GM21381 (cell line): ENCODE results near the gene NOP16.

Experiments used
- ATAC-seq: cut with Tn5 transposase; IDR thresholded peaks from one replicate; pipeline ENCODE4 v1.9.1; 2021; ENCODE audit warnings: mild to moderate bottlenecking, moderate library complexity; ENCODE audit not compliant: unreplicated experiment

Gene NOP16

DNA sequence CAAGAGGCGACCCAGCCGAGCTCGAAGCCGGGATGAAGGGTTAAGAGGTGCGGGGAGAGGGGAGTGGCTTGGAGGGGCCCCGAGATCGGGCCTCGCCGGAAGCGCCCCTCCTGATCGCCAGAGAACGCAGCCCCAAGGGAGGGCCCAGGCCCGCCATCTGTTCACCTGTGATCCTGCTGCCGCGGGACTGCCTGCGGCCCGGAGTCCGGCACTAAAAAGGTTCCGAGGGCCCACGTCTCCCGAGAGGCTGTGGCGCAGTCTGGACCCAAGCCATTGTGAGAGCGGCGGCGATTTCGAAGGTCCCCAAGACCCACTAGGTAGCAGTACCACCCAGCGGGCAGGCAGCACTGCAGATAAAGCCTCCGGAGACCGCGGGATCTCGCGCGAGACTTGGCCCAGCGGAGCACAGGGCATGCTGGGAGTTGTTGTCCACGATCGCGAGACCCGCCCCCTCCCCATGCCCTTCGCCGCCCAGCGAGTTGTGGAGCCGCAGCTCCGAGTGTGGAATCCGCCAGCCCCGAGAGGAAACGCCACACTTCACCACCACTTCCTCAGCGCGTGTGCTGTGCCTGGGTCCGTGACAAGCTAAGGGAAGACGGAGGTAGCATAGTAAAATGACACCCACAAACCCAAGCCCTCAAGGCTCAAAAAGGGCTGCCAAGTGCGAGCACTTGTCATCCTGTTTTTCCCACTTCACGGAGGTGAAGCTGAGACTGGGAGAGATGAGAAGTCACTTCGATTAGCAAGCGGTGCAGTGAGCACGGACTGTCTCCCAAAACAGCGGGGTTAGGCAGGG is 26.8 kb downstream of the NOP16 start, which contains the start of gene KIAA1191:
Gene KIAA1191, minus strand, starts transcription at position 328 of the 796 bp plus-strand sequence. CDS start 2,256 bp downstream, outside the sequence.
- ATAC-seq, result peak; percentile 89

DNA sequence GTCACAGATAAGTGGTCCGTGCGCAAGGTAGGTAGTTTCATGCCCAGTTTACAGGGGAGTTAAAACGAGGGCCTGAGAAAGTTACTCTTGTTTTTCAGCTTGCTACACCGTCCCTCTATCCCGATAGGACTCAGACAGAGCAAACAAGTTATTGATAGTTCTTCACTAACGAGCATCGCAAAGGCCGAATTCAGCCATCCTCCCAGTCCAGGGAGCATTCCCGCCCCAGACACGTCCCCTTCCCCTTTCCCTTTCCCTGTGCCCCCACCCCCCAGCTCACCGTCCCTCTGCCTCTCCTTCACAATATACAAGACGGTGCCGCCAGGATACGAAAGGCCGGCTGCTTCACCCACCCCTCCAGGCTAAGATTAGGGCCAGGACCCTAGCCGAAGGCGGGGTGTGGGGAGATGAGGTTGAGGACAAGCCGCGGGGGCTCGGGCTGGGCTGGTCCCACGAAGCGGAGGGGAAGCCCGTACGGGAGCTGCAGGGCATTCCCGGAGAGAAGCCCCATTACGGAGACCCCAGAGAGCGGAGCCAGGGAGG is 27.4 kb downstream of the NOP16 start:
- ATAC-seq, result peak; percentile 10

DNA sequence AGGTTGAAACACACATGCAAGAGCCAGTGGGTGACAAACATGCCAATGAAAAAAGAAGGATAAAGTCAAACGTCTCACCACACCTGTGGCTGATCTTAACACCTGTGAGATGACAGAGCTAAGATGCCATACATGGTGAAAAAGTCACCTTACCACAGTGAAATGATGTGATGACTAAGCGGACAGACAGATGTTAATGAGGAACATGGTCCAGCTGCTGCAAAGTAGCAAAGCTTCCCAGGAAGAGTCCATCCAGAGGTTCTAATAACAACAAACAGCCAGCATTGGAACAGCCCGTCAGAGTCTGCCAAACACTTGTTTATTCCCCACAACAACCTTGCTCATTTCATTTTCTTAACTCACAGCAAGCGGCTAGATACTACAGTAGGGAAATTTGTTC is 28.7 kb downstream of the NOP16 start:
- ATAC-seq, result no peak

DNA sequence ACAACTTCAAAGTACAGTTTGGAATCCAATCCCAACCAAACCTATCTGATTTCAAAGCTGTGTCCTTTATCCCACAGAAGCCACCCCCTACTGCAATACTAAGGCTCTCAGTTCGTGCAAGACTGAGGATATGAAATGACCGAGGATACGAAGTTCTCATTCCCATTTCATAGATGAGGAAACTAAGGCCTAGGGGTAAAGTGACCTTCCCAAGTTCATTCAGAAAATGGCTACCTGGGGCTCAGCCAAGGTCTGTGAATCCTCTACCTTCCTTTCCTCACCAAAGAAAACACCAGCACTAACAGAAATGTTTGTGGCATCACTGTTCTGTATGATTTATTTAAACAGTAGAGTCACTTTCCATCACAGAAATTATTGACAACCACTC is 32.2 kb downstream of the NOP16 start:
- no peak for ATAC-seq

DNA sequence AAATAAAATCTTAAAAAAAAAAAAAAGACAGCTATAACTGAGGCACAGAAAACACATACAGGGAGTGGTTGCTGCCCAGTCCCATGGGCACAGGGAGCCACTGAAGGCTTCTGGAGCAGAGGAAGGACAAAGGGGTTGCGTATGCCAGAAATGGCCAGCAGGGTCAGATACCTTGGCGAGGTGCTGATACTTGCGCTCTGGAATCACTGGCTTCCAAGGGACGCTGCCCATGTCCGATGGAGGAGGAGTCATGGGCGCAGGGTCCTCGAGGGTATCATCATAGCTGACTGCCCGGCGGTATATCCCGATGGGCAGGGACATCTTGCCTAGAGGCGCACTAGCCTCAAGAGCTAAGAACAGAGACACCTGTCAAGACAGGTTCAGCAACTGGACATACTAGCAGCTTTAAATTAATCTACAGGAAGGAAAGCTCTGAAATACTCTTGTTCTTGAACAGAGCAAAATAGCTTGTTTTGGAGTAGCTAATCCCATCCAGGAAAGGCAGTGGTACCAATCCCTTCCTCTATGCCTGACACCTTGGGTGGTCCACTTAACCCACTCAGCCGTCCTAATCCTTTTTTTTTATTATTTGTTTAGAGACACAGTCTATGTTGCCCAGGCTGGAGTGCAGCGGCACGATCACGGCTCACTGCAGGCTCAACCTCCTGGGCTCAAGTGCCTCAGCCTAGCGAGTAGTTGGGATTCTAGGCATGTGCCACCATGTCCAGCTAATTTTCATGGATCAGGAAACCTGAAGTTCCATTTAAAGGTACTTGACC is 32.8 kb downstream of the NOP16 start:
- no peak for ATAC-seq

DNA sequence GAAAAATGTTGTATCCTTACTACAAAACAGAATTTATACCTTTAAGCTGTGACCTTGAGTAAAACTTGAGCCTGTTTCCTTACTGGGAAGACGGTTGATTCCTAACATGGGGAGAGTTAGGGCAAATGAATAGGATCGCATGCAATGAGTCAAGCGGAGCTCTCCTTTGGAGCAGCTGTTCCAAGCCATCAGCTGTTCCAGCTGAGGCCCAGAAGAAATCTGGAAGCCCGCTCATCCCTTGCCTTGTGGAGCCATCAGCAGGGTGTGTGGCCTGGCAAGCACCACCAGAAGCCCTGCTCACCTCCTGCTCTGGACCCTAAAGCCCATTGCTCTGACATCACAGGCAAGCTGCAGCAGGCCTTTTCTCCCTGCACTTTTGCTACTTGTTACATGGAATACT is 34.9 kb downstream of the NOP16 start:
- ATAC-seq, result no peak

DNA sequence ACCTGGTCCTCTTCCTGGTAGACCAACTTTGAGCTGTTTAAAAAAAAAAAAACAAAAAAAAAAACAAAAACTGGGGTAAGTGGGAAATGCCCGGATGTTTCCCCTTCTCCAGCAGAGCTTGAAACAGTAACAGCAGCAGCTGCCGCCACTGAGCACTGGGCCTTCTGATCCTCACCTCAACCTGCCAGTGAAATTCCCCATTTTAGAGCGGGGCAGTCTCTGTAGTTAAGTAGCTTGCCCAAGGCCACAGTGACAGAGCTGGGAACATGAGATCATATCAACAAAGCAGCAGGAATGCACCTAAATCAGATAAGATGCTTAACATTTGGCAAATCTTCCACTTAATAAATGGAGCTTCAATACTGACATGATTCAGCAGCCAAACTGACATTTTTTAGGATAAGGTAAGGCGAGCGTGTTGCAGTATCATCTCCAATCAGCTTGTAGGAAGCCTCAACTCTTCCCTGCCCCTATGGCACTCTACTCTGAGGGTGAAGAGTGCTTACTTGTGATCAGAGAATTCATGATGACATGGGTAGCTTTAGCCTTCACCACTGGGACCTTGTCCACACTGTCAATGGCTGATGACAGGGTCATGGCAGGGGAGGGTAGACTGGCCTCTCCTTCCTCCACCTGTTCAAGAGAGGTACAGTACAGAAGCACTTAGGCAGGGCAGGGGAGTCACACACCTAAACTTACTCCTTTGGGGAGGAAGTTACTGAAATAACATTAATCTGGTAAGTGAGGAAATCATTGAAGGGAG is 36.1 kb downstream of the NOP16 start:
- ATAC-seq, result no peak

DNA sequence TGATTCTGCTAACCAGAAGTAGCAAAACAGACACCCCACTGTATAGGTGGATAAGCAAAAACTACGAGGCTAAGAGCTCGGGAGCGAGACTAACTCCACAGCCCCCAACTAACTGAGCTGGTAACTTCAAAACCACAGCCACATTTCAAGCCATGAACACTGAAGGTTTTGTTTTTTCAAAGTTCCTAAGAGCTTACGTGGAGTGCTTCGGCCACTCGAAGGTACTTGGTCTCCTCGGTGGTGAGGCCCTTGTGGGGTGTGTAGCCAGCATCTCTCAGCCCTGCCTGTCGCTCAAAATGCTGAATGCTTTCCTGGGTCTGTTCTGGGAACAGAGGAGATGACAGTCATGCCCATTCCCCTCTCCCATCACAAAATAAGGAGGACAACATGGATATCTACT is 38.0 kb downstream of the NOP16 start:
- ATAC-seq, result no peak

DNA sequence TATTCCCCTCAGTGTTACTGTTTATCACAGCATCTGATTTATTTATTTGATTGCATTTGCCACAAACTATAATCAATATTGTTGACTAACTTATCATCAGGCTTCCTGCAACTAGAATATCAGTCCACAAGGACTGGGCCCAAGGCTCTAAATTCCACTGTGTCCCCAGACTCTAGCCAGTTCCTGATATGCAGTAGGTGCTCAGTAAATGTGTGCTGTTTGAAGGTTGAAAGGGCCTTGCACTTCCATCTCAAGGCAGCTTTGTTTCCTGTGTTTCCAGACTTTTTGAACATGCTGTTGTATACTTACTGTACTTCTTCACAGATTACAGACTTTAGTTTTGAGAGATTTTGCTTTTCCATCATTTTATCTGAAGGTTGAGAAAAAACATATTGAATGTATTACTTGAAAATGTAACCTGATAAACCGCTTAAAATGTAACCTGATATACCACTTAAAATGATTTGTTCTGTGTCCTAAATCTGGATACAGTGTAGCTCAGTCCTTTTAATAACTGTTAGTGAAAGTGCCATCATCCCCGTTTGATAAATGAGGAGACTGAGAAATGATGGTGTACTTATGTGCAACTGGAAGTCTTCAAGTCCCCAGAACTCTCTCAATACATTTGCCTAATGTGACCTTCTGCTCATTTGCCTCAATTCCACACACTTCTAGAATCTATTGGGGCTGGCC is 45.5 kb downstream of the NOP16 start:
- ATAC-seq, result no peak

DNA sequence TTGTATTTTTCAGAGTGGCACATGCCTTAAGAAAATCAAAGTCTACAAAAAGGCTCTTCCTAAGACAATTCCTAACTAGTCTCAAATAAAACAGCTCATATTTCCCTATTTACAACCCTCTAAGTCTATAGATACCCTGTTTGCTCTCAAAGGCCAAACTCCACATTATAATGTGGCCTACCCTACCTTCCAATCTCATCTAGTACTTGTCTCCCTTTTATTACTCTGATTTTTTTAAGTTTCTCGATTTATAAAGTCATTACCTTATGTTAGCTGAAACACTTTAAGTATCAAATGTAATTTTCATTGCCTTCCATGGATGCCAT is 46.3 kb downstream of the NOP16 start:
- ATAC-seq, result no peak

DNA sequence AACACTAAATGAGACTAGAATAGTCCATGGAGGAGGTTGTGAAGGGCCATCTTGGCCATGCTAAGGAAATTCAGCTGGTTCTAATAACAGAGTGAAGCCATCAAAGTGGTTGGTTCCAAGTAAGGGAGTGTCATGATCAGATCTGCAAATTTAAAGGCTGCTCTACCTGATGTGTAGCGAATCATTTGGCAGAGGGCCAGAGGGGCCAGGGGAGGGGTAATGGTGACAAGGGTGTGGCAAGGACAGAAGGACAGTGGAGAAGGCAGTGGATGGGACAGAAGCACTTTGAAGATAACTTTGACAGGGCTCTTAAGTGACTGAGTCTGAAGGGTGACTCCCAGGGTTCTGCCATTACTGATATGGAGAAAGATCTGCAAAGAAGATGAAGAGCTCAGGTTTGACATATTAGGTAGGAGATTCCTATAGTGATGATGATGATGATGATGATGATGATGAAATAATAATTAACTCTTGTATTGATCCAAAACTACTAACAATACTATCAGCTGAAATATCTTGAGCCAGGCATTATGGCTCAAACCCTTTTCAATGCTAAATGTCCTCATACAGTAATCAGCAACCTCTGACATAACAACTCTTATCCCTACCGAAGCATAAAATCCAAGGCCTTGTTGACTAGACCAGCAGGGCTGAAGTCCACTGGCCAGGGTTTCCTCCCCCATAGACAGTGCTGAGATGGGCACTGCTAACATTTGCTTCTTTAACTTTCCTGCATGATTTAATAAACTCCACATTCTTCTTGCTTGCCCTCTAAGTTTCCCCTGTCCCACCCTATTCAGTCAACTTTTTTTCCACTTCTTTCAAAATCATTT is 46.9 kb downstream of the NOP16 start:
- ATAC-seq, result no peak

DNA sequence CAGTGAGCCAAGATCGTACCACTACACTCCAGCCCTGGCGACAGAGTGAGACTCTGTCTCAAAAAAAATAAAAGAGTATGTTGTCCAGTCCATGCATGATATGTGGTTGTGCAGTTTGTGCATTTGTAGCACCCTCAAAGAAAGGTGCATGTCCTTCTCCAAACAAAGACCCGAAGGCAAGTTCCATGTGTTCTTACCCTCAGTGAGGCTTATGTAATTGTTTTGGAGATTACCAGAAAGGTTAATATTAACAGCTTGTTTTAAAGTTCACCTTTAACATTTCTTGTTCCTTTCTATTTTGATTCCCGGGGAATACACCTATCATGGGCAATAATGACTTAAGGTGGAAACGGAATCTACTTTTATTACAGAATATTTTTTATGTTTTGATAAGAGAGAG is 49.1 kb downstream of the NOP16 start:
- ATAC-seq, result no peak

DNA sequence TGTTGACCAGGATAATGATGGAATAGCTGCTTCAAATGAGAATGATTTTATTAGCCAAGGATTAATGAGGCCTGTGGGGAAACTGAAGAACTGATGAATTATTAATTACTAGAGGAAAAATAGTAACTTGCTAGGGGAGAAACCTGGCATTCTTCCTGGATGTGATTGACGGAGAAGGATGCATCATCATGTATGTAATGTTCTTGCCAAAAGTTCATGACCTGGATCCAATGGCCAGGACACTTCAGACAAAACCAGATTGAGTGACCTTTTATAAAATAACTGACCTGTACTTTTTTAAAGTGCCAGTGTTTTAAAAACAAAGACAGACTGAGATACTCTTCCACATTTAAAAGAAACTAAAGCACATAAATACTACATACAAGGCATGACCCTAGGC is 50.5 kb downstream of the NOP16 start:
- ATAC-seq, result no peak

DNA sequence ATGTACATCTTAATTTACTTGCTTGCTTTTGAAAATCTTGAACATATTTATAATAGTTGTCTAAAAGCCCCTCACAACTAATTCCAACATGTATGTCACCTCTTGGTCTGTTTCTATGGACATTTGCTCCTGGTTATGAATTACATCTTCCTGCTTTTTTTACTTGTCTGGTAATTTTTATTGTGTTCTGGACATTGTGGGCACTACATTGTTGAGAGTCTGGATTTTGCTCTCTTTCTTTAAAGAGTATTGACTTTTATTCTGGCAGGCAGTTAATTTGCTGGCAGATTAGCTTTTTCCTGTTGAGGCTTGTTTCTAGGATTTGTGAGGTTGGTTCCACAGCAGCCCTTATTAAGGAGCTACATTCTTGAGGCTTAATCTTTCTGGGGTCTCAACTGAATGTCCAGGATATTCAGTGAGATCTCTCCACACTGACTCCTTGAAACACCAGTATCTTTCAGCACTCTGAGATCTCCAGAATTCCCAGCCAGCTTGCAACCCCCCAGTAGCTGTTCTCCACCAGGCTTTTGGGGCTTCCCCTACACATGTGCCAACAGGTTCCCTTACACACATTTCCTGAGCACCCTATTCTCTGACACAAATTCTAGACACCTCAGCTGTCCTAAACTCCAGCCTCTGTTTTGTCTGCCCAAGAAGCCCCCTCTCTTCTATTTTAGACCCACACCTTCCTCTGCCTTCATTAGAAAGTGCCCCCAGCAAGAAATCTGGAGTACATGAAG is 54.2 kb downstream of the NOP16 start:
- ATAC-seq, result no peak
